Measurements from ENCODE around the gene SPATA25. TPM values are rescaled to one million over a fixed set of nuclear protein-coding genes. Genes with fewer than 3 reads are reported as not detected.

Gene SPATA25
- total and polyA plus RNA-seq, 5 experiments from 2014 or later = 0.24 to 4.8 (median 2.3) TPM; not detected in 1

- Mint-ChIP-seq H3K4me1 (peaks cover 6 to 25% (median 15%) of the 10 kb centered on the region in 4 donors), H3K36me3 (no peaks in the 10 kb centered on the region), H3K4me3 (peak within 1 kb of the TSS; percentile 74 to 92 (median 86)), H3K27ac (peak within 1 kb of the TSS; percentile 15 to 85 (median 63)), H3K9me3 (no peaks in the 10 kb centered on the region), H3K27me3 (peaks cover 5 to 32% (median 14%) of the 10 kb centered on the region in 5 donors)
- POLR2A ChIA-PET = interaction anchor here (0.6 to 4.0 kb wide), 3 partner anchors 12 to 31 kb away, joined by 3 to 31 read pairs (median 3); partner anchors contain the start of genes PCIF1 and ZSWIM1
- peak; percentile 52 to 56 for ATAC-seq
- DNase-seq = peak; percentile 22 to 80 (median 53)
Measured at GRCh38 chr20:45911486-45912343, 24.3 kb upstream of the SPATA25 start, which contains the start of gene PLTP. PLTP (minus strand) TSS chr20:45912155; CDS start chr20:45911452, 703 bp downstream.

GRCh38 chr20:45910670-45911485 lies 23.5 kb upstream of the SPATA25 start:
- DNase-seq = peak; percentile 75 to 92 (median 86)
- Mint-ChIP-seq H3K4me1 (peaks cover 6 to 25% (median 15%) of the 10 kb centered on the region in 4 donors), H3K27ac (peak overlapping the region in 9 of 10 donors; percentile 5 to 85 (median 66)), H3K4me3 (peak overlapping the region; percentile 74 to 92 (median 86)), H3K9me3 (no peaks in the 10 kb centered on the region), H3K36me3 (no peaks in the 10 kb centered on the region), H3K27me3 (peaks cover 5 to 26% (median 9%) of the 10 kb centered on the region in 5 donors)
- ATAC-seq = peak; percentile 86 to 87
- POLR2A ChIA-PET = interaction anchor here (0.6 to 4.0 kb wide), 3 partner anchors 11 to 30 kb away, joined by 3 to 31 read pairs (median 3); partner anchors contain the start of genes PCIF1 and ZSWIM1

- ATAC-seq (no peak), DNase-seq (no peak)
- peaks cover 5 to 20% (median 9%) of the 10 kb centered on the region in 5 donors for H3K27me3 Mint-ChIP-seq
- peak overlapping the region; percentile 74 to 92 (median 86) for H3K4me3 Mint-ChIP-seq
- peak overlapping the region in 8 of 10 donors; percentile 5 to 79 (median 50) for H3K27ac Mint-ChIP-seq
- no peaks in the 10 kb centered on the region for H3K36me3 Mint-ChIP-seq
- POLR2A ChIA-PET = interaction anchor here (0.9 to 4.0 kb wide), 3 partner anchors 19 to 28 kb away, joined by 3 to 31 read pairs (median 3); partner anchors contain the start of genes CTSA, NEURL2 and PCIF1
- H3K9me3 Mint-ChIP-seq = no peaks in the 10 kb centered on the region
- peaks cover 6 to 25% (median 15%) of the 10 kb centered on the region in 4 donors for H3K4me1 Mint-ChIP-seq
Measured at GRCh38 chr20:45909817-45910669, 22.6 kb upstream of the SPATA25 start.

GRCh38 chr20:45909336-45909808 lies 21.9 kb upstream of the SPATA25 start:
- ATAC-seq (no peak), DNase-seq (no peak)
- Mint-ChIP-seq H3K27me3 (peaks cover 2 to 16% (median 3%) of the 10 kb centered on the region in 5 donors), H3K36me3 (no peaks in the 10 kb centered on the region), H3K27ac (peak overlapping the region in 1 of 10 donors; percentile 43), H3K4me1 (peaks cover 6 to 22% (median 15%) of the 10 kb centered on the region in 4 donors), H3K4me3 (peak overlapping the region in 1 of 10 donors; percentile 38), H3K9me3 (no peaks in the 10 kb centered on the region)
- POLR2A ChIA-PET = interaction anchor here (0.7 to 4.0 kb wide), 4 partner anchors 9 to 27 kb away, joined by 3 to 31 read pairs (median 4); partner anchors contain the start of genes CTSA, NEURL2 and PCIF1

DNA sequence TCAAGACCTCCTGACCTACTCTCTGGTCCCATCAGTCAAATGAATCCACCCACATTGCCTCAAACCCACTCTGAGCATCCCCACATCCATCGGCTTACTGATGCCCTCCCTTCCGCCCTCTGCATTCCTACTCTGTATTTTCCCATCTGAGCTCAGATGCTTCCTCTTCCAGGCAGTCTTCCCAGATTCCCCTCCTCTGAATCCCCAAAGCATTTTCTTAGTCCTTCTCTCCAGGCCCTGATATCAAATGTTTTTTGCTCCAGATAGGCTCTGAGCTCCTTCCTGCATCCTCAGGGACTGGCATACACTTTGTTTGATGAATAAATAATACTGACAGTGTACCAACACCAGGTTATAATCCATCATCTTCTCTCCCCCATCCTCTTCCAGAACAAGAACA lies 20.7 kb upstream of the SPATA25 start:
- DNase-seq (no peak), ATAC-seq (no peak)
- H3K4me1 Mint-ChIP-seq = peaks cover 6 to 21% (median 15%) of the 10 kb centered on the region in 4 donors
- no peaks in the 10 kb centered on the region for H3K36me3 Mint-ChIP-seq
- POLR2A ChIA-PET = interaction anchor here (0.6 to 0.7 kb wide), 2 partner anchors 13 to 30 kb away, joined by 3 read pairs; no protein-coding TSS in a partner anchor
- H3K27me3 Mint-ChIP-seq = peaks cover 0 to 8% (median 0%) of the 10 kb centered on the region in 5 donors
- H3K4me3 Mint-ChIP-seq = no peak overlapping the region
- no peaks in the 10 kb centered on the region for H3K9me3 Mint-ChIP-seq
- peak overlapping the region in 2 of 10 donors; percentile 21 to 81 for H3K27ac Mint-ChIP-seq

- POLR2A ChIA-PET = interaction anchor here (0.7 kb wide), 2 partner anchors 29 to 43 kb away, joined by 3 to 6 read pairs; no protein-coding TSS in a partner anchor
- Mint-ChIP-seq H3K4me1 (peaks cover 6 to 19% (median 14%) of the 10 kb centered on the region in 4 donors), H3K9me3 (no peaks in the 10 kb centered on the region), H3K4me3 (no peak overlapping the region), H3K36me3 (no peaks in the 10 kb centered on the region), H3K27ac (peak overlapping the region in 1 of 10 donors; percentile 51), H3K27me3 (peaks cover 0 to 7% (median 0%) of the 10 kb centered on the region in 5 donors)
- no peak for DNase-seq
- ATAC-seq = no peak
Measured at GRCh38 chr20:45907219-45907948, 20.0 kb upstream of the SPATA25 start.

GRCh38 chr20:45905505-45906079 lies 18.2 kb upstream of the SPATA25 start:
- Mint-ChIP-seq H3K36me3 (no peaks in the 10 kb centered on the region), H3K4me3 (no peak overlapping the region), H3K9me3 (no peaks in the 10 kb centered on the region), H3K27me3 (no peaks in the 10 kb centered on the region), H3K4me1 (peaks cover under 1 to 7% (median 2%) of the 10 kb centered on the region in 4 donors), H3K27ac (no peak overlapping the region)
- DNase-seq (no peak), ATAC-seq (no peak)
- POLR2A ChIA-PET = interaction anchor here (1.6 to 2.0 kb wide), 2 partner anchors 15 to 29 kb away, joined by 6 to 14 read pairs; partner anchors contain the start of genes CTSA, NEURL2 and PCIF1

DNA sequence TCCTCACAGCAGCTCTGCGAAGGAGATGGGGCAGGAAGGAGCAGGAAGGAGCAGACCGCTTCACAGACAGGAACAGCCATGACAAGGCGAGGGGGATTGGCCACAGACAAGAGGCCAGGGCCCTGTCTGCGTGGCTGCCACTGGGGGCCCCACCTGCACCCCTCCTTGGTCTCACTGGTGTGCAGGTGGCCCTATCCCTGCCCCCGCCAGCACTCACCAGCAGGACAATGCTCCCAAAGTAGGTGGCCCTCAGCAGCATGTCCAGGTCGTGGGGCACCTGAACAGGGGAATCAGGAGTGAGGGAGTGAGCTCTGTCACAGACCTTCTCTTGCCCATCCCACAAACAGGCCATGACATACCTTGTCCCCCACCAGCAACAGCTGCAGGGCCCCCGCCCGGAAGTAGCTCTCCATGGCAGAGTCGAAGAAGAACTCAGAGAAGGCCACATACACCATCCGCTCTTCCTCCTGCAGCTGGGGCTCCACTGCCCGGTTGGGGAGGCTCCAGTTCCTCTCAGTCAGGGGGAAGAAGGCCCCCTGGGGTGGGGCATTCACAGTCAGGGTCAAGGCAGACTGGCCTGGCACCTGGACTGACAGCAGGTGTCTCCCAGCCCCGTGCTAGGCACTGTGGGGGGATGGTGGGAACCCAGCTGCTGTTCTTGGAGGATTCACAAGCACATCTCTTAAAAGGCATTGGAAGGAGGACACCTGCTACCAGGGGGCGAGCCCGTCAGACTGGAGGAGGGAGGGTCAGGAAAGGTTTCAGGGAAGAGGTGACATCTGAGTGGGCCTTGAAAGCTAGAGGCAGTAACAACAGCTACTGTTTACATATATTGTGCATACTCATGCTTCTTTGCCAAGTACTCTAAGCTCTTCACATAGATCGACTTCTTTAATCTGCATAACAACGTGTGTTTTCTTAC lies 17.4 kb upstream of the SPATA25 start:
- no peak overlapping the region for H3K4me3 Mint-ChIP-seq
- H3K27ac Mint-ChIP-seq = peak overlapping the region in 2 of 10 donors; percentile 66 to 77
- POLR2A ChIA-PET = interaction anchor here (0.7 to 2.0 kb wide), 4 partner anchors 14 to 30 kb away, joined by 3 to 14 read pairs (median 4); partner anchors contain the start of genes CTSA, NEURL2 and PCIF1
- peaks cover 0 to 3% (median 0%) of the 10 kb centered on the region in 4 donors for H3K4me1 Mint-ChIP-seq
- ATAC-seq (no peak), DNase-seq (no peak)
- no peaks in the 10 kb centered on the region for H3K27me3 Mint-ChIP-seq
- no peaks in the 10 kb centered on the region for H3K36me3 Mint-ChIP-seq
- no peaks in the 10 kb centered on the region for H3K9me3 Mint-ChIP-seq

DNA sequence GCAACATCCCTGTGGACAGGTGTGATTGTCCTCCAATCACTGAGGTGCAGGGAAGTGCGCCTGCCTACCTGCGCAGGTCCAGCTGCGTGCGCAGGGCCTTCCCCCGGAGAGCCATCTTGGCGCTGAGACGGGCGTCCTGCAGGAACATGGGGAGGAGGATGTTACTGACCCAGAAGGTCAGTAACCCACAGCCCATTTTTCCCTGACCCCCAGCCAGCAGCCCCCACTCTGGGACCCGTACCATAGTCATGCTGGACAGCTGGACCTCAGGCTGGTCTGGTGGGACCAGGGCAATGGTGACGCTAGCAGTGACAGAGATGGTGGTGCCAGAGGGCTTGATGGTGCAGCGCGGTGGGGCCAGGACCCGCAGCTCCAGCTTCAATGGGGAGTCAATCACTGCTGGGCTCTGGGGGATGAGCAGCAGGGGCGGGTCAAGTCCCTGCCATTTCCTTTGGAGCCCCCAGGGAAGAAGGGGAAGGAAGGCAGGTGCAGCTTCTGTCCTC lies 14.8 kb upstream of the SPATA25 start:
- H3K27me3 Mint-ChIP-seq = no peaks in the 10 kb centered on the region
- H3K9me3 Mint-ChIP-seq = no peaks in the 10 kb centered on the region
- peak overlapping the region in 1 of 10 donors; percentile 35 for H3K27ac Mint-ChIP-seq
- H3K36me3 Mint-ChIP-seq = peaks cover 0 to 12% (median 7%) of the 10 kb centered on the region in 3 donors
- DNase-seq (no peak), ATAC-seq (no peak)
- POLR2A ChIA-PET = interaction anchor here (1.0 kb wide), 1 partner anchor 35 kb away, joined by 3 read pairs; no protein-coding TSS in a partner anchor
- H3K4me3 Mint-ChIP-seq = no peak overlapping the region
- no peaks in the 10 kb centered on the region for H3K4me1 Mint-ChIP-seq
